DND-41 (cell line): ENCODE results near the gene PDE4C.

Experiments used
- ATAC-seq: fragments of 200-7000 bp; cut with Tn5 transposase; 3 replicates; pipeline ENCODE4 v1.9.1; 2021; ENCODE audit warnings: low read depth; ENCODE audit not compliant: insufficient read depth
- DNase-seq: peaks from one replicate; pipeline ENCODE4 v3.0.0-alpha.2; 2020
- H2AFZ ChIP-seq: 2 replicates; pipeline ENCODE4 v1.6.0; 2012; ENCODE audit warnings: low read depth, low read length
- H3K27ac ChIP-seq: 2 replicates; pipeline ENCODE4 v1.5.1; 2012; ENCODE audit warnings: low read length, inconsistent platforms
- H3K27me3 ChIP-seq: fragments of 200-600 bp; sonication (generic); 2 replicates; pipeline ENCODE4 v1.6.0; 2012; ENCODE audit warnings: low read length, mild to moderate bottlenecking, inconsistent platforms; ENCODE audit not compliant: insufficient read depth, poor library complexity
- H3K36me3 ChIP-seq: 2 replicates; pipeline ENCODE4 v1.5.1; 2012; ENCODE audit warnings: low read length, inconsistent platforms; ENCODE audit not compliant: insufficient read depth
- H3K4me1 ChIP-seq: 2 replicates; pipeline ENCODE4 v1.5.1; 2012; ENCODE audit warnings: mild to moderate bottlenecking, low read length; ENCODE audit not compliant: insufficient read depth
- H3K4me2 ChIP-seq: 2 replicates; pipeline ENCODE4 v1.6.0; 2012; ENCODE audit warnings: mild to moderate bottlenecking, moderate library complexity, low read length, inconsistent platforms; ENCODE audit not compliant: insufficient read depth
- H3K4me3 ChIP-seq, 2 experiments: fragments of 200-600 bp in 1 of 2; shearing (Covaris generic) in 1 of 2; 2 replicates each; pipeline ENCODE4 v1.5.1; 2012 to 2016; ENCODE audit warnings: inconsistent platforms in 2 of 2, low read length in 2 of 2, mild to moderate bottlenecking in 2 of 2, low read depth in 1 of 2, moderate library complexity in 1 of 2
- H3K79me2 ChIP-seq: 2 replicates; pipeline ENCODE4 v1.6.0; 2012; ENCODE audit warnings: low read length, inconsistent platforms; ENCODE audit not compliant: insufficient read depth
- H3K9ac ChIP-seq: 2 replicates; pipeline ENCODE4 v1.6.0; 2012; ENCODE audit warnings: low read depth, mild to moderate bottlenecking, inconsistent platforms, low read length, moderate library complexity
- H3K9me3 ChIP-seq: 2 replicates; pipeline ENCODE4 v1.5.1; 2012; ENCODE audit warnings: low read length, moderate library complexity, mild to moderate bottlenecking, inconsistent platforms; ENCODE audit not compliant: insufficient read depth, severe bottlenecking
- H4K20me1 ChIP-seq: 2 replicates; pipeline ENCODE4 v1.6.0; 2012; ENCODE audit warnings: low read length; ENCODE audit not compliant: insufficient read depth
- CTCF ChIP-seq: IDR thresholded peaks from 2 replicates; pipeline ENCODE4 v1.5.1; 2012; ENCODE audit warnings: borderline replicate concordance, low read length, moderate library complexity, mild to moderate bottlenecking; ENCODE audit not compliant: poor library complexity, severe bottlenecking; ENCODE audit errors: extremely low read depth
- EZH2 ChIP-seq: IDR thresholded peaks from 3 replicates; pipeline ENCODE4 v1.6.1; 2012; ENCODE audit warnings: borderline replicate concordance, low read depth, mild to moderate bottlenecking, moderate library complexity, low read length, inconsistent platforms; ENCODE audit not compliant: severe bottlenecking

The PDE4C gene

GRCh38 chr19:18192673-18193387 lies 33.4 kb downstream of the PDE4C start, which contains the start of gene MPV17L2:
TSS of gene MPV17L2 (plus strand) at chr19:18193218. CDS start at chr19:18193282, 64 bp downstream.
- peak; percentile 92 for ATAC-seq
- H3K27me3 ChIP-seq, result no peaks in the 10 kb centered on the region
- peaks cover 26% of the 10 kb centered on the region for H3K4me1 ChIP-seq
- peaks cover 10% of the 10 kb centered on the region for H3K79me2 ChIP-seq
- H3K9ac ChIP-seq, result peak within 1 kb of the TSS; percentile 87
- peak; percentile 65 for TF ChIP-seq EZH2
- TF ChIP-seq CTCF, result no peak
- DNase-seq, result peak; percentile 99
- no peaks in the 10 kb centered on the region for H3K9me3 ChIP-seq
- peak within 1 kb of the TSS; percentile 75 for H3K27ac ChIP-seq
- peak within 1 kb of the TSS; percentile 89 for H3K4me2 ChIP-seq
- H4K20me1 ChIP-seq, result 0 out of 2 replicates have a peak, but pooled peaks cover 4% of the 10 kb centered on the region
- peaks cover 14% of the 10 kb centered on the region for H3K36me3 ChIP-seq
- H3K4me3 ChIP-seq, result peak within 1 kb of the TSS; percentile 73 to 91; a peak in 3 of 4 replicates
- H2AFZ ChIP-seq, result peak within 1 kb of the TSS; percentile 82

GRCh38 chr19:18191640-18192062 lies 34.6 kb downstream of the PDE4C start:
- Histone ChIP-seq H3K79me2 (peaks cover 10% of the 10 kb centered on the region), H3K4me3 (peak overlapping the region in 1 of 2 experiments; percentile 63; a peak in 1 of 4 replicates), H3K4me1 (peaks cover 26% of the 10 kb centered on the region), H3K9ac (no peak overlapping the region), H3K36me3 (peaks cover 14% of the 10 kb centered on the region), H3K27ac (peak overlapping the region; percentile 28; the same call in 1 of the 2 replicates), H3K27me3 (no peaks in the 10 kb centered on the region), H2AFZ (peak overlapping the region; percentile 48), H3K4me2 (peak overlapping the region; percentile 80; the same call in 1 of the 2 replicates), H4K20me1 (0 out of 2 replicates have a peak, but pooled peaks cover 4% of the 10 kb centered on the region), H3K9me3 (no peaks in the 10 kb centered on the region)
- TF ChIP-seq EZH2 (no peak), CTCF (no peak)
- DNase-seq (no peak), ATAC-seq (no peak)

GRCh38 chr19:18190278-18190677 lies 36.0 kb downstream of the PDE4C start:
- H3K4me2 ChIP-seq, result no peak overlapping the region
- DNase-seq, result no peak
- ATAC-seq, result no peak
- no peak for TF ChIP-seq CTCF
- no peak for TF ChIP-seq EZH2
- H3K4me1 ChIP-seq, result peaks cover 26% of the 10 kb centered on the region
- no peak overlapping the region for H3K9ac ChIP-seq
- no peak overlapping the region for H3K4me3 ChIP-seq
- H3K36me3 ChIP-seq, result peaks cover 3% of the 10 kb centered on the region; the same call in 1 of the 2 replicates
- H3K27me3 ChIP-seq, result no peaks in the 10 kb centered on the region
- no peak overlapping the region for H3K27ac ChIP-seq
- peaks cover 10% of the 10 kb centered on the region for H3K79me2 ChIP-seq
- H3K9me3 ChIP-seq, result no peaks in the 10 kb centered on the region
- no peak overlapping the region for H2AFZ ChIP-seq
- 0 out of 2 replicates have a peak, but pooled peaks cover 4% of the 10 kb centered on the region for H4K20me1 ChIP-seq
